OCI-LY1 (cell line): Measurements from ENCODE around the gene SLC35A3.

Experiments
- H2AFZ ChIP-seq: fragments of 200-600 bp; sonication (generic), shearing (Covaris generic); 2 replicates; pipeline ENCODE4 v1.6.0; 2014; ENCODE audit warnings: antibody characterized with exemption, mild to moderate bottlenecking, low read length
- H3F3A ChIP-seq: fragments of 200-600 bp; sonication (generic), shearing (Covaris generic); 2 replicates; pipeline ENCODE4 v1.6.0; 2014; ENCODE audit warnings: mild to moderate bottlenecking, antibody characterized with exemption, low read length, moderate library complexity; ENCODE audit not compliant: insufficient read depth
- H3K27ac ChIP-seq: fragments of 200-600 bp; sonication (generic); 2 replicates; pipeline ENCODE4 v1.5.1; 2014; ENCODE audit warnings: low read length, mixed run types, mild to moderate bottlenecking, low read depth; ENCODE audit not compliant: poor library complexity, severe bottlenecking
- H3K27me3 ChIP-seq: fragments of 200-600 bp; sonication (generic); 2 replicates; pipeline ENCODE4 v1.6.0; 2014; ENCODE audit warnings: antibody characterized with exemption, mild to moderate bottlenecking, low read length, moderate library complexity; ENCODE audit not compliant: insufficient read depth
- H3K36me3 ChIP-seq: fragments of 200-600 bp; sonication (generic); 2 replicates; pipeline ENCODE4 v1.6.1; 2014; ENCODE audit warnings: mild to moderate bottlenecking, antibody characterized with exemption, low read length, moderate library complexity, mixed read lengths; ENCODE audit not compliant: insufficient read depth
- H3K4me1 ChIP-seq: fragments of 200-600 bp; sonication (generic); 2 replicates; pipeline ENCODE4 v1.5.1; 2014; ENCODE audit warnings: mild to moderate bottlenecking, low read length, moderate library complexity; ENCODE audit not compliant: insufficient read depth, severe bottlenecking
- H3K4me2 ChIP-seq: fragments of 200-600 bp; sonication (generic), shearing (Covaris generic); 2 replicates; pipeline ENCODE4 v1.6.1; 2014; ENCODE audit warnings: low read length
- H3K4me3 ChIP-seq: fragments of 200-600 bp; sonication (generic); 2 replicates; pipeline ENCODE4 v1.5.1; 2014; ENCODE audit warnings: low read length, low read depth, mild to moderate bottlenecking, mixed read lengths; ENCODE audit not compliant: poor library complexity, severe bottlenecking
- H3K79me2 ChIP-seq: fragments of 200-600 bp; shearing (Covaris generic); 2 replicates; pipeline ENCODE4 v1.6.1; 2016; ENCODE audit warnings: mixed run types, low read length, mixed read lengths; ENCODE audit not compliant: insufficient read depth
- H3K9ac ChIP-seq: fragments of 200-600 bp; sonication (generic), shearing (Covaris generic); 2 replicates; pipeline ENCODE4 v1.6.1; 2014; ENCODE audit warnings: mild to moderate bottlenecking, low read length, mixed read lengths
- H3K9me2 ChIP-seq: fragments of 200-600 bp; sonication (generic), shearing (Covaris generic); 2 replicates; pipeline ENCODE4 v1.6.1; 2014; ENCODE audit warnings: low read depth, mild to moderate bottlenecking, low read length, mixed read lengths
- H3K9me3 ChIP-seq: fragments of 200-600 bp; shearing (Covaris generic); 2 replicates; pipeline ENCODE4 v1.6.1; 2014; ENCODE audit warnings: low read length, mixed read lengths
- H4K20me1 ChIP-seq: fragments of 200-600 bp; sonication (generic), shearing (Covaris generic); 2 replicates; pipeline ENCODE4 v1.6.0; 2016; ENCODE audit warnings: mild to moderate bottlenecking, low read length; ENCODE audit not compliant: insufficient read depth
- CTCF ChIP-seq: fragments of 200-600 bp; sonication (generic), shearing (Covaris generic); IDR thresholded peaks from 2 replicates; pipeline ENCODE4 v1.5.1; 2017; ENCODE audit warnings: mild to moderate bottlenecking, antibody characterized with exemption, low read length, moderate library complexity, mixed read lengths
- EZH2 ChIP-seq: fragments of 200-600 bp; sonication (generic), shearing (Covaris generic); IDR thresholded peaks from 2 replicates; pipeline ENCODE4 v1.8.0; 2017; ENCODE audit warnings: borderline replicate concordance, mixed run types, mild to moderate bottlenecking, antibody characterized with exemption, low read length, moderate library complexity, mixed read lengths

The SLC35A3 gene

GRCh38 chr1:100006688-100007087 is 36.9 kb downstream of the SLC35A3 start:
- no peaks in the 10 kb centered on the region for H4K20me1 ChIP-seq
- H3F3A ChIP-seq, result no peaks in the 10 kb centered on the region
- no peaks in the 10 kb centered on the region for H3K79me2 ChIP-seq
- no peak for TF ChIP-seq EZH2
- TF ChIP-seq CTCF, result no peak
- H3K9ac ChIP-seq, result no peak overlapping the region
- H3K9me3 ChIP-seq, result 0 out of 2 replicates have a peak, but pooled peaks cover 2% of the 10 kb centered on the region
- H3K27ac ChIP-seq, result no peak overlapping the region
- no peak overlapping the region for H2AFZ ChIP-seq
- no peaks in the 10 kb centered on the region for H3K27me3 ChIP-seq
- no peak overlapping the region for H3K4me2 ChIP-seq
- H3K9me2 ChIP-seq, result no peaks in the 10 kb centered on the region
- H3K4me3 ChIP-seq, result no peak overlapping the region
- no peaks in the 10 kb centered on the region for H3K4me1 ChIP-seq
- peaks cover 22% of the 10 kb centered on the region for H3K36me3 ChIP-seq

- no peaks in the 10 kb centered on the region for H3K9me2 ChIP-seq
- TF ChIP-seq EZH2, result no peak
- no peaks in the 10 kb centered on the region for H3K27me3 ChIP-seq
- H3K4me2 ChIP-seq, result no peak overlapping the region
- peaks cover 16% of the 10 kb centered on the region for H3K36me3 ChIP-seq
- no peak overlapping the region for H3K27ac ChIP-seq
- H3K4me3 ChIP-seq, result no peak overlapping the region
- H3K4me1 ChIP-seq, result no peaks in the 10 kb centered on the region
- no peak overlapping the region for H2AFZ ChIP-seq
- H4K20me1 ChIP-seq, result no peaks in the 10 kb centered on the region
- H3F3A ChIP-seq, result no peaks in the 10 kb centered on the region
- H3K9me3 ChIP-seq, result no peaks in the 10 kb centered on the region
- no peaks in the 10 kb centered on the region for H3K79me2 ChIP-seq
- H3K9ac ChIP-seq, result no peak overlapping the region
Measured at GRCh38 chr1:100009458-100009857, 39.7 kb downstream of the SLC35A3 start.

- Histone ChIP-seq H3K4me3 (no peak overlapping the region), H3K79me2 (no peaks in the 10 kb centered on the region), H3K27me3 (no peaks in the 10 kb centered on the region), H2AFZ (no peak overlapping the region), H3K4me1 (no peaks in the 10 kb centered on the region), H3K27ac (no peak overlapping the region), H3K9ac (no peak overlapping the region), H3K9me3 (no peaks in the 10 kb centered on the region), H3F3A (no peaks in the 10 kb centered on the region), H3K9me2 (no peaks in the 10 kb centered on the region), H4K20me1 (no peaks in the 10 kb centered on the region), H3K36me3 (peaks cover 12% of the 10 kb centered on the region; the same call in 1 of the 2 replicates), H3K4me2 (no peak overlapping the region)
- no peak for TF ChIP-seq EZH2
- no peak for TF ChIP-seq CTCF
Measured at GRCh38 chr1:100010804-100011203, 41.0 kb downstream of the SLC35A3 start.

- H3K4me1 ChIP-seq, result no peaks in the 10 kb centered on the region
- peaks cover 3% of the 10 kb centered on the region; the same call in 1 of the 2 replicates for H3K36me3 ChIP-seq
- no peak overlapping the region for H3K4me3 ChIP-seq
- H3K4me2 ChIP-seq, result no peak overlapping the region
- no peaks in the 10 kb centered on the region for H3F3A ChIP-seq
- H3K9me2 ChIP-seq, result no peaks in the 10 kb centered on the region
- H3K27me3 ChIP-seq, result no peaks in the 10 kb centered on the region
- no peak overlapping the region for H3K9ac ChIP-seq
- H2AFZ ChIP-seq, result no peak overlapping the region
- no peaks in the 10 kb centered on the region for H3K79me2 ChIP-seq
- TF ChIP-seq CTCF, result no peak
- no peak for TF ChIP-seq EZH2
- H3K27ac ChIP-seq, result no peak overlapping the region
- H4K20me1 ChIP-seq, result no peaks in the 10 kb centered on the region
- H3K9me3 ChIP-seq, result no peaks in the 10 kb centered on the region
Measured at GRCh38 chr1:100019220-100019619, 49.4 kb downstream of the SLC35A3 start.
